SK-N-MC (cell line): ENCODE results near the gene PLAGL1.
"Not testable (repeated sequence)": the region's sequence is repeated elsewhere in the genome, so short reads cannot be mapped to it uniquely, and the experiment has no call there.

Source experiments
- DNase-seq: peaks from one replicate; pipeline ENCODE4 v3.0.0-alpha.2; 2011; ENCODE audit warnings: low read depth, low spot score
- H3K27ac ChIP-seq: fragments of 200-600 bp; sonication (generic); 2 replicates; pipeline ENCODE4 v1.5.1; 2016; ENCODE audit warnings: mixed run types
- H3K36me3 ChIP-seq: fragments of 200-600 bp; sonication (generic); 2 replicates; pipeline ENCODE4 v1.6.1; 2017; ENCODE audit warnings: antibody characterized with exemption, low read length, mixed read lengths; ENCODE audit not compliant: insufficient read depth
- H3K4me3 ChIP-seq: fragments of 200-600 bp; sonication (generic); 2 replicates; pipeline ENCODE4 v1.5.1; 2016
- H3K9ac ChIP-seq: fragments of 200-600 bp; sonication (generic); 2 replicates; pipeline ENCODE4 v1.8.0; 2017; ENCODE audit warnings: mixed run types, mixed read lengths; ENCODE audit not compliant: insufficient read length
- H3K9me3 ChIP-seq: fragments of 200-600 bp; sonication (generic); 2 replicates; pipeline ENCODE4 v1.6.1; 2017; ENCODE audit warnings: low read depth, mild to moderate bottlenecking, antibody characterized with exemption, low read length, moderate library complexity, mixed read lengths
- EZH2 ChIP-seq: fragments of 200-600 bp; sonication (generic); IDR thresholded peaks from one replicate; pipeline ENCODE4 v1.6.1; 2017; ENCODE audit warnings: antibody characterized with exemption
- FOXP2 ChIP-seq: optimal IDR thresholded peaks from 2 replicates; pipeline ENCODE3; 2011; ENCODE audit warnings: mild to moderate bottlenecking, moderate library complexity; ENCODE audit not compliant: insufficient read depth; ENCODE audit errors: extremely low read length, control extremely low read depth
- POLR2AphosphoS5 ChIP-seq: IDR thresholded peaks from 2 replicates; pipeline ENCODE4 v1.6.1; 2012; ENCODE audit warnings: mild to moderate bottlenecking, low read depth, low read length, borderline replicate concordance

PLAGL1 gene, protein sequence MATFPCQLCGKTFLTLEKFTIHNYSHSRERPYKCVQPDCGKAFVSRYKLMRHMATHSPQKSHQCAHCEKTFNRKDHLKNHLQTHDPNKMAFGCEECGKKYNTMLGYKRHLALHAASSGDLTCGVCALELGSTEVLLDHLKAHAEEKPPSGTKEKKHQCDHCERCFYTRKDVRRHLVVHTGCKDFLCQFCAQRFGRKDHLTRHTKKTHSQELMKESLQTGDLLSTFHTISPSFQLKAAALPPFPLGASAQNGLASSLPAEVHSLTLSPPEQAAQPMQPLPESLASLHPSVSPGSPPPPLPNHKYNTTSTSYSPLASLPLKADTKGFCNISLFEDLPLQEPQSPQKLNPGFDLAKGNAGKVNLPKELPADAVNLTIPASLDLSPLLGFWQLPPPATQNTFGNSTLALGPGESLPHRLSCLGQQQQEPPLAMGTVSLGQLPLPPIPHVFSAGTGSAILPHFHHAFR

DNA sequence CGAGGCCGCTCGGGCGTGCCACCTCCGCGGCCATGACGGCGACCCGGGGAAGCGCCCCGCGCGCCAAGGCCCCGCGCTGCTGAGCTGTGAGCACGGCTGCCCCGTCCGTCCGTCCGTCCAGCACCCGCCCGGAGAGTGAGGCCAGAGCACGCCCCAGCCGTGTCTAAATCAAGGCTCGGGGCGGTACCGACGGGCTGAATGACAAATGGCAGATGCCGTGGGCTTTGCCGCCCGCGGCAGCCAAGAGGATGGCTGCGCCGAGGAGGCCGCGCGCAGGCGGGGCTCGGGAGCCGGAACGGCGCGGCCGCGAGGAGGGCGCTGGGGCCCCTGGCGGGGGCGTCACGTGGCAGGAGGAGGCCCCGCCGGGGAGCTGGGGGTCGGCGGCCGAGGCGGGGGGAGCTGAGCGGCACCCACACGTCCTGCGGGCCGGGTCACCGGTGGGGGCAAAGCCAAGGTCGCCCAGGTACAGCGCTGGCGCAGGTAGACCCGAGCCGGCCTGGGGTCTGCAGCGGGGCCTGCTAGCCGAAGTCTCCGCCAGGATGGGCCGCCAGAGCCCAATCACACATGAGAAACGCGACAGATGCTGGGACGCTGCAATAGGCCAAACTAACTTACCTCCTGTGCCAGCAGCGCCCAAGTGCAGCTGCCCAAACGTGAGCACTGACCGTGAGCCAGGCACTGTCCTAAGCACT is at the start of gene PLAGL1:
TSS of gene PLAGL1 (minus strand) at position 140 of the 692 bp plus-strand sequence. CDS start 60,123 bp downstream, outside the sequence.
- Histone ChIP-seq H3K9me3 (no peaks in the 10 kb centered on the region), H3K27ac (no peak within 1 kb of the TSS), H3K36me3 (no peaks in the 10 kb centered on the region), H3K4me3 (peak within 1 kb of the TSS; percentile 74), H3K9ac (peak within 1 kb of the TSS; percentile 73)
- no peak for DNase-seq
- TF ChIP-seq FOXP2 (no peak), EZH2 (no peak), POLR2AphosphoS5 (no peak)

DNA sequence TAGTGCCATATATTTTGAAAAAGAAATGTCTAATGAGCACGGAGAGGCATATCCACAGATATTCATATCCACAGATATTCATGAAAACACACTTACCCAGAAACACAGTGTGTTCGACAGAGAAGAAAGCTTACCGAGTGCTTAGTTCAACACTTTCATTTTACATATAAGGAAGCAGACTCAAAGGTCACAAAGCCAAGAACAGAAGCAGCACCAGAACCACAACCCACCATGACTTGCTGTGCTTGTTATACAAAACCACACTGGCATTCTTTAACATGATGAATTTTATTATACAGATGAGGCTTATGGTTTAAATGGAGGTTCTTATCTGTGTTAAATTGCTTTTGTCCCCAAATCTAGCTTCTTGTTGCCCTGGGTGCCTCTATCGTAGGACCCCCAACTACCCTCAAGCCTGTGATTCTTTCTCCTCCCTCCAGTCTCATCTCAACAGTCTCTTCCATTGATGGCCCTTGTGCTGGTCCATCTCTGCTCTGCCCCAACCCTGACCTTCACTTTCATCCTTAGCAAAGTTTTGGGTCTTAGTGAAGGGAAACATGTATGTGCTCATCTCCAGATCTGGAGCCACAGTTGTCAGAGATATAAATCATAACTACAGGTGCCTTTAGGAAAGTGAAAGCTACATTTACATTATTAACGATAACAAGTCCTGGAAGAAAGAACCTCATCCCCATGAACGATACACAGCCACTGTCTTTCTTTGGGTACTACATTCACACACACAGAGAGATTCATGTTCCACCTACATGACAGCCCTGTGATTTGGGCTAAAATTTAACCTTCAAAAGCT is 47.3 kb upstream of the PLAGL1 start:
- DNase-seq = no peak
- Histone ChIP-seq H3K9me3 (no peaks in the 10 kb centered on the region), H3K36me3 (no peaks in the 10 kb centered on the region), H3K9ac (no peak overlapping the region), H3K27ac (no peak overlapping the region), H3K4me3 (no peak overlapping the region)
- TF ChIP-seq POLR2AphosphoS5 (no peak), FOXP2 (no peak), EZH2 (no peak)

DNA sequence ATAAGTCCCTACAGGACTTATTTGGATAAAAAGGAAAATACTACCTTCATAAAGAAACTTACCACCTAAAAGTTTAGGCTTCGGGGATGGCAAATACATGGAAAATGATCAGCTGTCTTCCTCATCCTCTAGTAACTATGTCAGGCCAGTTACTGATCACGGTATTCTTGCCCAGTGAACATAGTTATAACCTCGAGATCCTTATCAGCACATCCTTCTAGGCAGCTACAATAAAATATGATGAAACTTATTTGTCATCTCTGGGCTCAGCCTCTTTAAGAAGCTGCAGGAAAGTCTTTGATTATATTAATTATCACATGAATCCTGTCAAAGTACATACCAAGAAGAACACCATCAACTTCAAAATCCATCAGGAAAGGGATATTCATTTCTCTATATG is 45.5 kb upstream of the PLAGL1 start:
- no peak for DNase-seq
- no peaks in the 10 kb centered on the region for H3K9me3 ChIP-seq
- H3K9ac ChIP-seq = no peak overlapping the region
- no peak overlapping the region for H3K4me3 ChIP-seq
- TF ChIP-seq FOXP2 (no peak), POLR2AphosphoS5 (no peak), EZH2 (no peak)
- H3K27ac ChIP-seq = no peak overlapping the region
- no peaks in the 10 kb centered on the region for H3K36me3 ChIP-seq

DNA sequence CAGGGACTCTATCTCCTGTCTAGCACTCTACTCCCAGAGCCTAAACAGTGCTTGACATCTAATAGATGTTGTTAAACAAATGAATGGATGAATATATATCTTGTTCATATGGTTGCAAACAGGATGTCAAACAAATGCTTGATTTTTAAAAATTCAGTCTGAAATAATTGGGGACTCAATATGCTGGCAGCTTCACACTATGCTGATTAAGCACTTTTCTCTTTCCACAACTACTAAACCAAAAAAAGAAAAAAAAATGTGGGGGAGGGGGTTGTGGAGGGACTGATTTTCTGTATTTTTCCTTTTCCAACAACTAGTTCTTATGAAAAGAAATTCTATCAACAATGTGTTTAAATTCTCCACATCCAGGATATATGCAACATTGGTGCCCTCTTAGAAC is 44.4 kb upstream of the PLAGL1 start:
- no peak overlapping the region for H3K27ac ChIP-seq

DNA sequence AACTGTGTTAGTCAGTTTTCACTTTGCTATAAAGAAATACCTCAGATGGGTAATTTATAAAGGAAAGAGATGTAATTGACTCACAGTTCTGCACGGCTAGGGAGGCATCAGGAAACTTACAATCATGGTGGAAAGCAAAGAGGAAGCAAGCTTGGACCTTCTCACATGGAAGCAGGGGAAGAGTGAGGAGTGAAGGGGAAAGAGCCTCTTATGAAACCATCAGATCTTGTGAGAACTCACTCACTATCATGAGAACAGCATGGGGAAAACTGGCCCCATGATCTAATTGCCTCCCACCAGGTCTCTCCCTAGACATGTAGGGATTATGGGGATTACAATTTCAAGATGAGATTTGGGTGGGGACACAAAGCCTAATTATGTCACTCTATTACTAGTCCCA is 41.3 kb upstream of the PLAGL1 start:
- Histone ChIP-seq H3K36me3 (no peaks in the 10 kb centered on the region), H3K9ac (no peak overlapping the region), H3K4me3 (no peak overlapping the region), H3K27ac (no peak overlapping the region), H3K9me3 (no peaks in the 10 kb centered on the region)
- TF ChIP-seq POLR2AphosphoS5 (no peak), EZH2 (no peak), FOXP2 (no peak)
- no peak for DNase-seq

More for the DNA sequence above, 44.4 kb upstream of the PLAGL1 start:
- TF ChIP-seq FOXP2 (no peak), POLR2AphosphoS5 (no peak), EZH2 (no peak)
- H3K9me3 ChIP-seq = no peaks in the 10 kb centered on the region
- H3K36me3 ChIP-seq = no peaks in the 10 kb centered on the region
- no peak for DNase-seq
- H3K9ac ChIP-seq = no peak overlapping the region
- no peak overlapping the region for H3K4me3 ChIP-seq

DNA sequence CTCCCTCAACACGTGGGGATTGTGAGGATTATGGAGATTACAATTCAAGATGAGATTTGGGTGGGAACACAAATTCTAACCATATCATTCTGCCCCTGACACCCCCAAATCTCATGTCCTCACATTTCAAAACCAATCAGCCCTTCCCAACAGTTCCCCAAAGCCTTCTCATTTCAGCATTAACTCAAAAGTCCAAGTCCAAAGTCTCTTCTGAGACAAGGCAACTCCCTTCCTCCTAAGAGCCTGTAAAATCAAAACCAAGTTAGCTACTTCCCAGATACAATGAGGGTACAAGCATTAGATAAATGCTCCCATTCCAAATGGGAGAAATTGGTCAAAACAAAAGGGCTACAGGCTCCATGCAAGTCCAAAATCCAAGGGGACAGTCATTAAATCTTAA is 39.6 kb upstream of the PLAGL1 start:
- Histone ChIP-seq H3K36me3 (no peaks in the 10 kb centered on the region), H3K27ac (no peak overlapping the region), H3K9me3 (no peaks in the 10 kb centered on the region), H3K4me3 (no peak overlapping the region), H3K9ac (no peak overlapping the region)
- no peak for DNase-seq
- TF ChIP-seq POLR2AphosphoS5 (no peak), FOXP2 (no peak), EZH2 (no peak)

DNA sequence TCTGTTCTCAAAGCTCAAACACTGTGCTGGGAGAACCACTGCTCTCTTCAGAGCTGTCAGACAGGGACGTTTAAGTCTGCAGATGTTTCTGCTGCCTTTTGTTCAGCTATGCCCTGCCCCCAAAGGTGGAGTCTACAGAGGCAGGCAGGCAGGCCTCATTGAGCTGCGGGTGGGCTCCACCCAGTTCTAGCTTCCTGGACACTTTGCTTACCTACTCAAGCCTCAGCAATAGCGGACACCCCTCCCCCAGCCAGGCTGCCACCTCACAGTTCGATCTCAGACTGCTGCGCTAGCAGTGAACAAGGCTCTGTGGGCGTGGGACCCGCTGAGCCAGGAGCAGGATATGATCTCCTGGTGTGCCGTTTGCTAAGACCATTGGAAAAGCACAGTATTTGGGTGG is 38.6 kb upstream of the PLAGL1 start:
- not testable (repeated sequence) for H3K36me3 ChIP-seq, H3K9me3 ChIP-seq, H3K4me3 ChIP-seq, H3K9ac ChIP-seq, H3K27ac ChIP-seq, DNase-seq

DNA sequence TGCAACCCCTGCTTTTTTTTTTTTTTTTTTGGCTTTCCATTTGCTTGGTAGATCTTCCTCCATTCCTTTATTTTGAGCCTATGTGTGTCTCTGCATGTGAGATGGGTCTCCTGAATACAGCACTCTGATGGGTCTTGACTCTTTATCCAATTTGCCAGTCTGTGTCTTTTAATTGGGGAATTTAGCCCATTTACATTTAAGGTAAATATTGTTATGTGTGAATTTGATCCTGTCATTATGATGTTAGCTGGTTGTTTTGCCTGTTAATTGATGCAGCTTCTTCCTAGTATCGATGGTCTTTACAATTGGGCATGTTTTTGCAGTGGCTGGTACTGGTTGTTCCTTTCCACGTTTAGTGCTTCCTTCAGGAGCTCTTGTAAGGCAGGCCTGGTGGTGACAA is 36.9 kb upstream of the PLAGL1 start:
- not testable (repeated sequence) for H3K27ac ChIP-seq, H3K36me3 ChIP-seq, H3K9me3 ChIP-seq, DNase-seq, H3K9ac ChIP-seq, H3K4me3 ChIP-seq

DNA sequence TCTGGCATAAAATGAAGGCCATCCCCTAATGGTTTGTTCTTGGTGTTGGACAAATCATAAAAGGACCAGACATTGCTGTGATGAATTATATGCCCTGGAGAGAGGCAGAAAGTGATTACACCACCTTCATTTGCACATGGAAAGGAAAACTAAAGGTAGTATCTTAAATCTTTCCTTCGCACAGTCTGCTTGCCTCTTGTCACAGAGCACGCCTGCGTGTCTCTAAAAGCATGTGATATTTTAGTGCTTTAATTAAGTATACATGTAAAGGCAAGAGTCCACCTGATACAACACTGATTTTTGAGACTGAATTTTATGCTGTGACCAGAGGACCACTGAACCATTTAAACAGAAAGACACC is 28.8 kb upstream of the PLAGL1 start:
- TF ChIP-seq POLR2AphosphoS5 (no peak), EZH2 (no peak), FOXP2 (no peak)
- H3K4me3 ChIP-seq = no peak overlapping the region
- H3K27ac ChIP-seq = no peak overlapping the region
- peaks cover 6% of the 10 kb centered on the region; the same call in 1 of the 2 replicates for H3K9me3 ChIP-seq
- no peaks in the 10 kb centered on the region for H3K36me3 ChIP-seq
- H3K9ac ChIP-seq = no peak overlapping the region
- no peak for DNase-seq
